ENCODE measurements around the gene ZNF497. TPM values are rescaled to one million over a fixed set of nuclear protein-coding genes. Genes with fewer than 3 reads are reported as not detected.
"Not testable (repeated sequence)": the region's sequence is repeated elsewhere in the genome, so short reads cannot be mapped to it uniquely, and the experiment has no call there.

Gene ZNF497
- total and polyA plus RNA-seq, 8 donors: 0.95 to 5.3 (median 1.6) TPM

GRCh38 chr19:58350871-58351557 lies 11.5 kb downstream of the ZNF497 start:
- 56 to 74% methylated on average over 34 of the region's 34 CpGs for WGBS, 2 donors
- no peak for TF ChIP-seq CTCF (IDR thresholded peaks at IDR 0.05)
- DNase-seq (no peak), ATAC-seq (no peak), FAIRE-seq (no peak)
- no peaks in the 10 kb centered on the region for H3K36me3 ChIP-seq
- no peaks in the 10 kb centered on the region for H3K4me1 ChIP-seq
- H3K27ac ChIP-seq: no peak overlapping the region
- intact Hi-C loops (cut with DNase I): no loop called here
- H3K9me3 ChIP-seq: no peaks in the 10 kb centered on the region
- H3K4me3 ChIP-seq: no peak overlapping the region
- H3K27me3 ChIP-seq: peaks cover 0 to 13% (median 2%) of the 10 kb centered on the region in 4 donors

DNA sequence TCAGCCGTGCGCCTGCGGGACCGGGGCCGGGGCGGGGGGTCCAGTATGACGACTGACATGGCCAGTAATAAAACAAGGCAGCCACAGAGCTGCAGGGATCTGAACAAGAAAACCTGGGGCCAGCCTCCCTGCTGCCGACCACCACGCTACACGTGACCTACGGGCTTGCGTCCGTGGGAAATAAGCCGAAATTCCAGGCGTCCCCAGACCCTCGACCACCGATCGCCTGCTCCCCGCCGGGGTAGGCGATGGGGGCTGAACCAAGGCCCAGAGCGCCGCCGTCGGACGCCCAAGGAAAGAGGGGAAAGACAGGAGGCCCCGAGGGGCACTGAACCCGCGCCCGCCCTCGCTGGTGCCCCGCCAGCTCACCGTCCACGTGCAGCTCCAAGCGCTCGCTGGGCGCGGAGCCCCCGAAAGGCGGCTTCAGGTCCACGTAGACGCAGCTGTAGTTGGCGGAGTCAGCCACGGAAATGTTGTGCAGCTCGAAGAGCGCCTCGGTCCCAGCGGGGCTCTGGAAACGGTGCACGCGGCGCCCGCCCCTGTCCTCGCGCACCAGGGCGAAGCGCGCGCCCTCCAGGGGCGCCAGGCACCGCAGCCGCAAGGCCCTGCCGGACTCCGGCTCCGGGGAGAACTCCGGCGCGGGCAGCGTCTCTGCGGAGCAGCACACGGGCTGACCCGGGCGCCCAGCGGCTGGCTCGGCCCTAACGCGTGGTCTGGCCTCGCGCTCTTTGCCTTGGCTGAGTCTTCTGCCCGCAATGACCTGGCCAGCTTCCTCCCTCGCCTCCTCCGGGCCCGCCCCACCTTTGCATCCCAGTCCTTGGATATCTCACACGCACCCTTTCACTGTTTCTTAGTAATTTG lies 12.3 kb downstream of the ZNF497 start:
- no peak for TF ChIP-seq CTCF (IDR thresholded peaks at IDR 0.05)
- H3K27me3 ChIP-seq: peaks cover 0 to 13% (median 0%) of the 10 kb centered on the region in 4 donors
- FAIRE-seq: no peak
- no peaks in the 10 kb centered on the region for H3K9me3 ChIP-seq
- H3K36me3 ChIP-seq: no peaks in the 10 kb centered on the region
- H3K4me1 ChIP-seq: no peaks in the 10 kb centered on the region
- no peak overlapping the region for H3K27ac ChIP-seq
- ATAC-seq: peak in 1 of 4 donors; percentile 5
- intact Hi-C loops (cut with DNase I): no loop called here
- H3K4me3 ChIP-seq: peak overlapping the region in 1 of 4 donors; percentile 14
- WGBS, 2 donors: 22 to 51% methylated on average over 82 to 84 of the region's 84 CpGs
- no peak for DNase-seq

- no peak for FAIRE-seq
- intact Hi-C loops (cut with DNase I): no loop called here
- peaks cover 0 to 13% (median 0%) of the 10 kb centered on the region in 4 donors for H3K27me3 ChIP-seq
Observed at GRCh38 chr19:58349590-58349989, 13.0 kb downstream of the ZNF497 start.

DNA sequence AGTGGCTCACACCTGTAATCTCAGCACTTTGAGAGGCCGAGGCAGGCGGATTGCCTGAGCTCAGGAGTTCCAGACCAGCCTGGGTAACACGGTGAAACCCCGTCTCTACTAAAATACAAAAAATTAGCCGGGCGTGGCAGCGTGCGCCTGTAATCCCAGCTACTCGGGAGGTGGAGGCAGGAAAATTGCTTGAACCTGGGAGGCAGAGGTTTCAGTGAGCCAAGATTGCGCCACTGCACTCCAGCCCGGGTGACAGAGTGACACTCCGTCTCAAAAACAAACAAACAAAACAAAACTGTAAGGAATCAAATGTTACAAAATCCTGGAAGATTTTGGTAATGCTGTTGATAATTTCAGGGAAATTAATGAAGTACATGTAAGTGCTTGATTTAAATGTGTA lies 14.5 kb downstream of the ZNF497 start:
- H3K9me3 ChIP-seq; ATAC-seq; DNase-seq; H3K27ac ChIP-seq; FAIRE-seq; H3K36me3 ChIP-seq; H3K4me1 ChIP-seq; intact Hi-C loops (cut with DNase I): not testable (repeated sequence)
- H3K4me3 ChIP-seq: peak overlapping the region in 3 of 4 donors; percentile 39 to 49 (median 41)
- WGBS, 2 donors: 9 to 21% methylated on average over 12 of the region's 12 CpGs
- peaks cover 0 to 13% (median 0%) of the 10 kb centered on the region in 4 donors for H3K27me3 ChIP-seq

More at GRCh38 chr19:58349590-58349989, 13.0 kb downstream of the ZNF497 start:
- ATAC-seq (no peak), DNase-seq (no peak)
- H3K9me3 ChIP-seq: no peaks in the 10 kb centered on the region
- WGBS, 2 donors: 44 to 63% methylated on average over 8 of the region's 8 CpGs
- H3K27ac ChIP-seq: no peak overlapping the region
- no peak overlapping the region for H3K4me3 ChIP-seq
- no peaks in the 10 kb centered on the region for H3K36me3 ChIP-seq
- H3K4me1 ChIP-seq: no peaks in the 10 kb centered on the region
- TF ChIP-seq CTCF (IDR thresholded peaks at IDR 0.05): no peak
